ENCODE results near the gene CYP19A1. TPM values are rescaled to one million over a fixed set of nuclear protein-coding genes. Genes with fewer than 3 reads are reported as not detected.

Gene CYP19A1
- total and polyA plus RNA-seq, 10 of the 15 experiments (the other 5 are each of a cell fraction or from before 2014, with no cell fraction given): 0.08 to 1.8 (median 0.70) TPM

DNA sequence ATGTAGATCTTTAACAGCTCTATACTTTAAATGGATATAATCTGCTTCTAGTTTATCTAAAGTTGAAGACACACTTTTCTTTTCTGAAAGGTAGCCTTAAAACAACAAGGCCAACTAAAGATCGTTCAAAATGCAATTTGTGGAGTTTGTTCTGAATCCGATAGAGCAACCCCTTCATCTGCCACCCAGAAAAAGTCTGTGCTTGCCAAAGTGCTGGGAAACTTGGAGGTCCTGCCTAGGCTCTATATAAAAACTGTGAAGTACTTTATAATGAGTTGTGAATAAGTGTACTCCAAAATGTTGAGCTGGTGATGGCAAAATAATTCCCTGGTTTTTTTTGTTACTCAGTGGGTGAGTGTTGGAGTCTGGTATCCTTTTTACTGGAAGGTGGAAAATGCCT is 15.6 kb upstream of the CYP19A1 start:
- no peak overlapping the region for H3K4me2 ChIP-seq (ENCODE audit: control insufficient read depth, insufficient read depth)
- BruUV-seq (replicated peaks): no TSS peak
- FAIRE-seq: no peak
- RAD21 ChIA-PET (ENCODE audit: unreplicated experiment): no interaction called here
- 43% methylated on average over 2 of the region's 2 CpGs for WGBS (ENCODE audit: insufficient coverage, insufficient replicate concordance, low lambda C conversion rate, missing lambda C conversion rate)
- no peak overlapping the region for H3K27ac ChIP-seq (ENCODE audit: control insufficient read depth, insufficient read depth)
- H2AFZ ChIP-seq (ENCODE audit: control insufficient read depth, low read depth, low read length): no peak overlapping the region
- TF ChIP-seq FOXM1 (IDR thresholded peaks at IDR 0.05; ENCODE audit: low read depth, low read length): no peak
- H4K20me1 ChIP-seq (ENCODE audit: control insufficient read depth, insufficient read depth): no peaks in the 10 kb centered on the region
- peaks cover 3 to 7% of the 10 kb centered on the region in 2 experiments for H3K27me3 ChIP-seq (replicated peaks in 1 of 2; ENCODE audit: control insufficient read depth in 2 of 2, insufficient read depth in 2 of 2, low read length in 1 of 2)
- ATAC-seq: no peak
- CTCF ChIA-PET: no interaction called here
- H3K9me3 ChIP-seq (replicated peaks; ENCODE audit: control insufficient read depth, insufficient read depth, low read length): no peaks in the 10 kb centered on the region; the same call in 2 of the 3 replicates
- intact Hi-C loops (cut with micrococcal nuclease; ENCODE audit: unreplicated experiment): no loop called here
- H3K4me1 ChIP-seq (ENCODE audit: control insufficient read depth, insufficient read depth, low read length): peaks cover 9% of the 10 kb centered on the region
- no peaks in the 10 kb centered on the region for H3K79me2 ChIP-seq (ENCODE audit: control insufficient read depth, insufficient read depth, low read length)
- DNase-seq (ENCODE audit: low read depth, low spot score): no peak
- SMC1A ChIA-PET (ENCODE audit: uncharacterized antibody, unreplicated experiment): no interaction called here
- H3K4me3 ChIP-seq: no peak overlapping the region
- H3K9ac ChIP-seq (ENCODE audit: control insufficient read depth, insufficient read depth, low read length): no peak overlapping the region
- in situ Hi-C loops (cut with MboI): no loop called here
- POLR2A ChIA-PET: no interaction called here
- H3K36me3 ChIP-seq (ENCODE audit: control insufficient read depth in 2 of 2, insufficient read depth in 2 of 2, low read length in 1 of 2): no peaks in the 10 kb centered on the region

DNA sequence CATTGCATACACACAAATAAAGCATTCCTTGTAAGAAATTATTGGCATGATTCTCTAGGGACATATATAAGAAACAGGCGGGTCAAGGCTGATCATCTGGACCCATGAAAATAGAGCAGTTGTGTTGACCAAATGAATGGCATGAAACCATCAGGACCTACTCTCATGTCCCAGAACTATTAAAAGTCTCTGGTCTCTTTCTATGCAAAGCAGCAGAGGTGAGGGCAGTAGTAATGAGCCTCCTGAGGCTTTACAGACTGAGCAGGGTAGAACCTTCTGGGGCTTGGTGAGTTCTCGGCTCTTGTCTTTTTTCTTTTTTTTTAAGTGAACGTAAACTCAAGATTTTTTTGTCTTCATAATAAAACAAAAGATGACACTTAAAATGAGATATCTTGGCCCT is 12.3 kb upstream of the CYP19A1 start:
- CTCF ChIA-PET: no interaction called here
- RAD21 ChIA-PET (ENCODE audit: unreplicated experiment): no interaction called here
- BruUV-seq (replicated peaks): no TSS peak
- in situ Hi-C loops (cut with MboI): no loop called here
- Histone ChIP-seq H3K27me3 (replicated peaks in 1 of 2; ENCODE audit: control insufficient read depth in 2 of 2, insufficient read depth in 2 of 2, low read length in 1 of 2) (peaks cover 3 to 8% of the 10 kb centered on the region in 2 experiments; a peak in 3 of 4 replicates), H3K9me3 (replicated peaks; ENCODE audit: control insufficient read depth, insufficient read depth, low read length) (no peaks in the 10 kb centered on the region), H3K27ac (ENCODE audit: control insufficient read depth, insufficient read depth) (no peak overlapping the region), H3K9ac (ENCODE audit: control insufficient read depth, insufficient read depth, low read length) (no peak overlapping the region), H4K20me1 (ENCODE audit: control insufficient read depth, insufficient read depth) (no peaks in the 10 kb centered on the region), H2AFZ (ENCODE audit: control insufficient read depth, low read depth, low read length) (no peak overlapping the region), H3K36me3 (ENCODE audit: control insufficient read depth in 2 of 2, insufficient read depth in 2 of 2, low read length in 1 of 2) (no peaks in the 10 kb centered on the region), H3K79me2 (ENCODE audit: control insufficient read depth, insufficient read depth, low read length) (no peaks in the 10 kb centered on the region), H3K4me1 (ENCODE audit: control insufficient read depth, insufficient read depth, low read length) (peaks cover 13% of the 10 kb centered on the region), H3K4me3 (no peak overlapping the region), H3K4me2 (ENCODE audit: control insufficient read depth, insufficient read depth) (no peak overlapping the region; the same call in 1 of the 2 replicates)
- no peak for TF ChIP-seq CBX3 (IDR thresholded peaks at IDR 0.05; ENCODE audit: borderline replicate concordance, low read depth)
- peak; percentile 20; the same call in 1 of the 3 replicates for TF ChIP-seq POU2F2 (IDR thresholded peaks at IDR 0.05; ENCODE audit: borderline replicate concordance, low read depth, low read length)
- 16% methylated on average over 3 of the region's 3 CpGs for WGBS (ENCODE audit: insufficient coverage, insufficient replicate concordance, low lambda C conversion rate, missing lambda C conversion rate)
- FAIRE-seq: no peak
- no peak for ATAC-seq
- POLR2A ChIA-PET: no interaction called here
- intact Hi-C loops (cut with micrococcal nuclease; ENCODE audit: unreplicated experiment): no loop called here
- no peak for DNase-seq (ENCODE audit: low read depth, low spot score)
- SMC1A ChIA-PET (ENCODE audit: uncharacterized antibody, unreplicated experiment): interaction anchor here (1.2 kb wide), 1 partner anchor 32 kb away, joined by 3 read pairs; no protein-coding TSS in a partner anchor
